BE2C (cell line): Measurements from ENCODE around the gene CLP1.
A peak's percentile ranks its signal among the peaks of the same experiment; 100 is the strongest.

Experiments
- DNase-seq: peaks from one replicate; pipeline ENCODE4 v3.0.0-alpha.2; 2020
- H3K27me3 ChIP-seq: fragments of 250-450 bp; sonication (Bioruptor Pico); 2 replicates; pipeline ENCODE4 v1.5.1; 2020; ENCODE audit warnings: mild to moderate bottlenecking
- H3K36me3 ChIP-seq: fragments of 250-450 bp; sonication (Bioruptor Pico); 2 replicates; pipeline ENCODE4 v1.5.1; 2020; ENCODE audit warnings: mild to moderate bottlenecking
- H3K4me1 ChIP-seq: fragments of 250-450 bp; sonication (Bioruptor Pico); 2 replicates; pipeline ENCODE4 v1.5.1; 2020
- H3K4me3 ChIP-seq: 2 replicates; pipeline ENCODE4 v1.5.1; 2011; ENCODE audit warnings: low read depth, low read length
- H3K9me3 ChIP-seq: fragments of 250-450 bp; sonication (Bioruptor Pico); 2 replicates; pipeline ENCODE4 v1.5.1; 2020
- CTCF ChIP-seq: IDR thresholded peaks from 2 replicates; pipeline ENCODE4 v1.5.1; 2012; ENCODE audit warnings: mild to moderate bottlenecking, low read depth, low read length

Gene CLP1

GRCh38 chr11:57652662-57653061 is 4.9 kb upstream of the CLP1 start:
- Histone ChIP-seq H3K36me3 (no peaks in the 10 kb centered on the region), H3K9me3 (no peaks in the 10 kb centered on the region), H3K4me1 (no peaks in the 10 kb centered on the region), H3K27me3 (peaks cover 18% of the 10 kb centered on the region), H3K4me3 (no peak overlapping the region)
- no peak for TF ChIP-seq CTCF
- DNase-seq = no peak

GRCh38 chr11:57653163-57653562 is 4.4 kb upstream of the CLP1 start:
- Histone ChIP-seq H3K9me3 (no peaks in the 10 kb centered on the region), H3K36me3 (no peaks in the 10 kb centered on the region), H3K4me3 (no peak overlapping the region), H3K4me1 (no peaks in the 10 kb centered on the region), H3K27me3 (peaks cover 13% of the 10 kb centered on the region)
- no peak for DNase-seq
- no peak for TF ChIP-seq CTCF

- DNase-seq = no peak
- no peaks in the 10 kb centered on the region for H3K9me3 ChIP-seq
- no peaks in the 10 kb centered on the region for H3K27me3 ChIP-seq
- no peak for TF ChIP-seq CTCF
- no peaks in the 10 kb centered on the region for H3K4me1 ChIP-seq
- H3K36me3 ChIP-seq = no peaks in the 10 kb centered on the region
- H3K4me3 ChIP-seq = peak overlapping the region; percentile 74
Measured at GRCh38 chr11:57656885-57657193, 723 bp upstream of the CLP1 start.

- no peaks in the 10 kb centered on the region for H3K4me1 ChIP-seq
- H3K36me3 ChIP-seq = no peaks in the 10 kb centered on the region
- H3K9me3 ChIP-seq = no peaks in the 10 kb centered on the region
- peak overlapping the region; percentile 74 for H3K4me3 ChIP-seq
- H3K27me3 ChIP-seq = no peaks in the 10 kb centered on the region
- no peak for TF ChIP-seq CTCF
- no peak for DNase-seq
Measured at GRCh38 chr11:57658023-57658361, 430 bp downstream of the CLP1 start.

GRCh38 chr11:57659669-57660068 is 2.1 kb downstream of the CLP1 start:
- no peaks in the 10 kb centered on the region for H3K27me3 ChIP-seq
- H3K9me3 ChIP-seq = no peaks in the 10 kb centered on the region
- no peaks in the 10 kb centered on the region for H3K4me1 ChIP-seq
- H3K36me3 ChIP-seq = no peaks in the 10 kb centered on the region
- no peak overlapping the region for H3K4me3 ChIP-seq
- TF ChIP-seq CTCF = no peak
- DNase-seq = no peak

DNA sequence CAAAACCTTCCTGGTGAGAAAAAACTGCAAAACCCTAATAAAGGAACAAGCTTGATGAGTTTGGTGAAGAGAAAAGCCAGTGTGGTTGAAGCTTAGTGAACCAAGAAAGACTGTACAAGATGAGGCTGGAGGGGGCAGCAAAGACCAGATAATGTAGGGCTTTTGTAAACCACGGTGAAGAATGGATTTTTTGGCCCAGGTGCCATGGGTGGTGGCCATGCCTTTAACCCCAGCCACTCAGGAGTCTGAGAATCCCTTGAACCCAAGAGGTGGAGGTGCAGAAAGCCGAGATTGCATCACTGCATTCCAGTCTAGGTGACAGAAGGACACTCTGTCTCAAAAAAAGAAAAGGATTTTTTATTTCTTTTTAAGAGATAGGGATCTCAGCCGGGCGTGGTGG is 5.3 kb downstream of the CLP1 start:
- H3K4me1 ChIP-seq = no peaks in the 10 kb centered on the region
- H3K9me3 ChIP-seq = no peaks in the 10 kb centered on the region
- DNase-seq = no peak
- no peaks in the 10 kb centered on the region for H3K27me3 ChIP-seq
- TF ChIP-seq CTCF = no peak
- H3K36me3 ChIP-seq = no peaks in the 10 kb centered on the region
- H3K4me3 ChIP-seq = no peak overlapping the region
